Measurements from ENCODE around the gene RAD1. TPM values are rescaled to one million over a fixed set of nuclear protein-coding genes. Genes with fewer than 3 reads are reported as not detected.

RAD1 gene
- total and polyA plus RNA-seq, 4 experiments from 2014 or later: 16.2 to 26.3 (median 22.2) TPM

GRCh38 chr5:34869256-34869655 is 46.0 kb downstream of the RAD1 start:
- Histone ChIP-seq H3K4me1 (ENCODE audit: insufficient read depth, low read length) (no peaks in the 10 kb centered on the region), H3K4me3 (ENCODE audit: low read length in 2 of 2) (no peak overlapping the region), H3K9me3 (ENCODE audit: control insufficient read depth in 1 of 2, low read length in 2 of 2) (no peaks in the 10 kb centered on the region), H3K36me3 (ENCODE audit: insufficient read depth, low read length) (no peaks in the 10 kb centered on the region), H3K27ac (ENCODE audit: low read depth, low read length) (no peak overlapping the region), H3K27me3 (ENCODE audit: insufficient read depth, low read length) (no peaks in the 10 kb centered on the region)
- no peak for DNase-seq
- Mint-ChIP-seq H3K27me3 (peaks cover 0 to 4% of the 10 kb centered on the region in 2 donors), H3K9me3 (peaks cover 0 to 2% (median 0%) of the 10 kb centered on the region in 8 donors), H3K36me3 (no peaks in the 10 kb centered on the region), H3K4me3 (no peak overlapping the region), H3K4me1 (no peaks in the 10 kb centered on the region), H3K27ac (no peak overlapping the region)
- ChIA-PET POLR2A (ENCODE audit: partially characterized antibody) (no interaction called here), CTCF (ENCODE audit: partially characterized antibody) (no interaction called here)
- intact Hi-C loops (cut with micrococcal nuclease): no loop called here

- H3K4me1 Mint-ChIP-seq: no peaks in the 10 kb centered on the region
- no peak overlapping the region for H3K27ac Mint-ChIP-seq
- H3K4me3 Mint-ChIP-seq: no peak overlapping the region
- Histone ChIP-seq H3K36me3 (ENCODE audit: insufficient read depth, low read length) (no peaks in the 10 kb centered on the region), H3K4me1 (ENCODE audit: insufficient read depth, low read length) (no peaks in the 10 kb centered on the region), H3K9me3 (ENCODE audit: control insufficient read depth in 1 of 2, low read length in 2 of 2) (no peaks in the 10 kb centered on the region), H3K4me3 (ENCODE audit: low read length in 2 of 2) (no peak overlapping the region), H3K27me3 (ENCODE audit: insufficient read depth, low read length) (no peaks in the 10 kb centered on the region), H3K27ac (ENCODE audit: low read depth, low read length) (no peak overlapping the region)
- no peaks in the 10 kb centered on the region for H3K9me3 Mint-ChIP-seq
- ChIA-PET POLR2A (ENCODE audit: partially characterized antibody) (no interaction called here), CTCF (ENCODE audit: partially characterized antibody) (interaction anchor here (1.4 kb wide), 1 partner anchor 29 kb away, joined by 3 read pairs; no protein-coding TSS in a partner anchor)
- H3K27me3 Mint-ChIP-seq: peaks cover 0 to 4% of the 10 kb centered on the region in 2 donors
- H3K36me3 Mint-ChIP-seq: no peaks in the 10 kb centered on the region
- intact Hi-C loops (cut with micrococcal nuclease): no loop called here
- DNase-seq: no peak
Measured at GRCh38 chr5:34868791-34869190, 46.5 kb downstream of the RAD1 start.

- no peak overlapping the region for H3K4me3 Mint-ChIP-seq
- H3K36me3 Mint-ChIP-seq: no peaks in the 10 kb centered on the region
- H3K27ac ChIP-seq (ENCODE audit: low read depth, low read length): no peak overlapping the region
- no peaks in the 10 kb centered on the region for H3K9me3 ChIP-seq (ENCODE audit: control insufficient read depth in 1 of 2, low read length in 2 of 2)
- H3K4me3 ChIP-seq (ENCODE audit: low read length in 2 of 2): no peak overlapping the region
- no peaks in the 10 kb centered on the region for H3K36me3 ChIP-seq (ENCODE audit: insufficient read depth, low read length)
- intact Hi-C loops (cut with micrococcal nuclease): no loop called here
- CTCF ChIA-PET (ENCODE audit: partially characterized antibody): interaction anchor here (1.4 kb wide), 1 partner anchor 30 kb away, joined by 3 read pairs; no protein-coding TSS in a partner anchor
- no peak overlapping the region for H3K27ac Mint-ChIP-seq
- DNase-seq: no peak
- no peaks in the 10 kb centered on the region for H3K27me3 ChIP-seq (ENCODE audit: insufficient read depth, low read length)
- no peaks in the 10 kb centered on the region for H3K4me1 ChIP-seq (ENCODE audit: insufficient read depth, low read length)
- no peaks in the 10 kb centered on the region for H3K4me1 Mint-ChIP-seq
- no peaks in the 10 kb centered on the region for H3K9me3 Mint-ChIP-seq
- peaks cover 0 to 1% of the 10 kb centered on the region in 2 donors for H3K27me3 Mint-ChIP-seq
- POLR2A ChIA-PET (ENCODE audit: partially characterized antibody): no interaction called here
Measured at GRCh38 chr5:34867660-34868059, 47.6 kb downstream of the RAD1 start.

GRCh38 chr5:34866989-34867471 is 48.3 kb downstream of the RAD1 start:
- no peak overlapping the region for H3K27ac Mint-ChIP-seq
- CTCF ChIA-PET (ENCODE audit: partially characterized antibody): no interaction called here
- POLR2A ChIA-PET (ENCODE audit: partially characterized antibody): no interaction called here

GRCh38 chr5:34865091-34865490 is 50.2 kb downstream of the RAD1 start:
- Mint-ChIP-seq H3K36me3 (no peaks in the 10 kb centered on the region), H3K4me3 (no peak overlapping the region), H3K4me1 (no peaks in the 10 kb centered on the region), H3K27ac (no peak overlapping the region), H3K9me3 (peaks cover 0 to 1% (median 0%) of the 10 kb centered on the region in 8 donors), H3K27me3 (no peaks in the 10 kb centered on the region)
- no peak for DNase-seq
- Histone ChIP-seq H3K27ac (ENCODE audit: low read depth, low read length) (no peak overlapping the region), H3K36me3 (ENCODE audit: insufficient read depth, low read length) (no peaks in the 10 kb centered on the region), H3K27me3 (ENCODE audit: insufficient read depth, low read length) (no peaks in the 10 kb centered on the region), H3K9me3 (ENCODE audit: control insufficient read depth in 1 of 2, low read length in 2 of 2) (no peaks in the 10 kb centered on the region), H3K4me1 (ENCODE audit: insufficient read depth, low read length) (no peaks in the 10 kb centered on the region), H3K4me3 (ENCODE audit: low read length in 2 of 2) (no peak overlapping the region)
- ChIA-PET POLR2A (ENCODE audit: partially characterized antibody) (no interaction called here), CTCF (ENCODE audit: partially characterized antibody) (no interaction called here)
- intact Hi-C loops (cut with micrococcal nuclease): no loop called here

More at GRCh38 chr5:34866989-34867471, 48.3 kb downstream of the RAD1 start:
- Histone ChIP-seq H3K36me3 (ENCODE audit: insufficient read depth, low read length) (no peaks in the 10 kb centered on the region), H3K4me3 (ENCODE audit: low read length in 2 of 2) (no peak overlapping the region), H3K27me3 (ENCODE audit: insufficient read depth, low read length) (no peaks in the 10 kb centered on the region), H3K27ac (ENCODE audit: low read depth, low read length) (no peak overlapping the region), H3K4me1 (ENCODE audit: insufficient read depth, low read length) (no peaks in the 10 kb centered on the region), H3K9me3 (ENCODE audit: control insufficient read depth in 1 of 2, low read length in 2 of 2) (no peaks in the 10 kb centered on the region)
- Mint-ChIP-seq H3K4me1 (no peaks in the 10 kb centered on the region), H3K36me3 (no peaks in the 10 kb centered on the region), H3K9me3 (no peaks in the 10 kb centered on the region), H3K27me3 (peaks cover 0 to 1% of the 10 kb centered on the region in 2 donors), H3K4me3 (no peak overlapping the region)
- no peak for DNase-seq
- intact Hi-C loops (cut with micrococcal nuclease): no loop called here

GRCh38 chr5:34863946-34864345 is 51.4 kb downstream of the RAD1 start:
- no peaks in the 10 kb centered on the region for H3K4me1 Mint-ChIP-seq
- ChIA-PET CTCF (ENCODE audit: partially characterized antibody) (no interaction called here), POLR2A (ENCODE audit: partially characterized antibody) (no interaction called here)
- Histone ChIP-seq H3K27ac (ENCODE audit: low read depth, low read length) (no peak overlapping the region), H3K4me1 (ENCODE audit: insufficient read depth, low read length) (no peaks in the 10 kb centered on the region), H3K4me3 (ENCODE audit: low read length in 2 of 2) (no peak overlapping the region), H3K36me3 (ENCODE audit: insufficient read depth, low read length) (no peaks in the 10 kb centered on the region), H3K9me3 (ENCODE audit: control insufficient read depth in 1 of 2, low read length in 2 of 2) (no peaks in the 10 kb centered on the region), H3K27me3 (ENCODE audit: insufficient read depth, low read length) (no peaks in the 10 kb centered on the region)
- DNase-seq: no peak
- H3K27me3 Mint-ChIP-seq: no peaks in the 10 kb centered on the region
- no peak overlapping the region for H3K4me3 Mint-ChIP-seq
- intact Hi-C loops (cut with micrococcal nuclease): no loop called here
- H3K36me3 Mint-ChIP-seq: no peaks in the 10 kb centered on the region
- H3K9me3 Mint-ChIP-seq: peaks cover 0 to 1% (median 0%) of the 10 kb centered on the region in 8 donors
- no peak overlapping the region for H3K27ac Mint-ChIP-seq

GRCh38 chr5:34859253-34859652 is 56.1 kb downstream of the RAD1 start:
- H3K4me1 ChIP-seq (ENCODE audit: insufficient read depth, low read length): no peaks in the 10 kb centered on the region
- peaks cover 0 to 1% (median 0%) of the 10 kb centered on the region in 8 donors for H3K9me3 Mint-ChIP-seq
- H3K4me3 ChIP-seq (ENCODE audit: low read length in 2 of 2): no peak overlapping the region
- no peaks in the 10 kb centered on the region for H3K36me3 Mint-ChIP-seq
- H3K4me3 Mint-ChIP-seq: no peak overlapping the region
- no peaks in the 10 kb centered on the region for H3K27me3 Mint-ChIP-seq
- ChIA-PET POLR2A (ENCODE audit: partially characterized antibody) (no interaction called here), CTCF (ENCODE audit: partially characterized antibody) (no interaction called here)
- no peak for DNase-seq
- no peaks in the 10 kb centered on the region for H3K9me3 ChIP-seq (ENCODE audit: control insufficient read depth in 1 of 2, low read length in 2 of 2)
- no peaks in the 10 kb centered on the region for H3K4me1 Mint-ChIP-seq
- no peak overlapping the region for H3K27ac ChIP-seq (ENCODE audit: low read depth, low read length)
- no peak overlapping the region for H3K27ac Mint-ChIP-seq
- no peaks in the 10 kb centered on the region for H3K36me3 ChIP-seq (ENCODE audit: insufficient read depth, low read length)
- intact Hi-C loops (cut with micrococcal nuclease): no loop called here
- no peaks in the 10 kb centered on the region for H3K27me3 ChIP-seq (ENCODE audit: insufficient read depth, low read length)

GRCh38 chr5:34858790-34859189 is 56.5 kb downstream of the RAD1 start:
- intact Hi-C loops (cut with micrococcal nuclease): no loop called here
- no peaks in the 10 kb centered on the region for H3K36me3 Mint-ChIP-seq
- Histone ChIP-seq H3K9me3 (ENCODE audit: control insufficient read depth in 1 of 2, low read length in 2 of 2) (no peaks in the 10 kb centered on the region), H3K4me3 (ENCODE audit: low read length in 2 of 2) (no peak overlapping the region), H3K36me3 (ENCODE audit: insufficient read depth, low read length) (no peaks in the 10 kb centered on the region), H3K4me1 (ENCODE audit: insufficient read depth, low read length) (no peaks in the 10 kb centered on the region), H3K27ac (ENCODE audit: low read depth, low read length) (no peak overlapping the region), H3K27me3 (ENCODE audit: insufficient read depth, low read length) (no peaks in the 10 kb centered on the region)
- peaks cover 0 to 1% (median 0%) of the 10 kb centered on the region in 8 donors for H3K9me3 Mint-ChIP-seq
- CTCF ChIA-PET (ENCODE audit: partially characterized antibody): no interaction called here
- no peak for DNase-seq
- POLR2A ChIA-PET (ENCODE audit: partially characterized antibody): no interaction called here
- no peak overlapping the region for H3K4me3 Mint-ChIP-seq
- H3K4me1 Mint-ChIP-seq: no peaks in the 10 kb centered on the region
- H3K27me3 Mint-ChIP-seq: no peaks in the 10 kb centered on the region
- no peak overlapping the region for H3K27ac Mint-ChIP-seq
